GM18861 (cell line): ENCODE results near the gene CDH15.
"Not testable (repeated sequence)": the region's sequence is repeated elsewhere in the genome, so short reads cannot be mapped to it uniquely, and the experiment has no call there.

Experiments used
- ATAC-seq: cut with Tn5 transposase; IDR thresholded peaks from one replicate; pipeline ENCODE4 v1.9.1; 2021; ENCODE audit not compliant: unreplicated experiment

CDH15 gene

DNA sequence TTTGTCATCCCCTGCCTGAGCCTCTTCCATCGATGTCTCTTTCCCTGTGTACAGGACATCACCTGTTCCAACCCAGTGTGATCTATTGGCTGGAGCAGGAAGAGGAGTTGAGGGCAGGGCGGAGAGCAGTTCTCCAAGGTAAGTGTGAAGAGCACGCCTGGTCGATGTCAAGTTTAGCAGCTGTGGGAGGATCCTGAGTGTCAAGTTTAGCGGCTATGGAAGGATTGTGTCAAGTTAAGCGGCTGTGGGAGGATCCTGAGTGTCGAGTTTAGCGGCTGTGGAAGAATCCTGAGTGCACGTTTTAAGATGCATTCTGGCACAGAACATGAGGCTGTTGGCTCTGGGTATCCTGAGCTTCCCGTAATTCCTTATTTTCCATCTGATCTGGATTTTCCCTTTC is 53.1 kb downstream of the CDH15 start:
- ATAC-seq = no peak

DNA sequence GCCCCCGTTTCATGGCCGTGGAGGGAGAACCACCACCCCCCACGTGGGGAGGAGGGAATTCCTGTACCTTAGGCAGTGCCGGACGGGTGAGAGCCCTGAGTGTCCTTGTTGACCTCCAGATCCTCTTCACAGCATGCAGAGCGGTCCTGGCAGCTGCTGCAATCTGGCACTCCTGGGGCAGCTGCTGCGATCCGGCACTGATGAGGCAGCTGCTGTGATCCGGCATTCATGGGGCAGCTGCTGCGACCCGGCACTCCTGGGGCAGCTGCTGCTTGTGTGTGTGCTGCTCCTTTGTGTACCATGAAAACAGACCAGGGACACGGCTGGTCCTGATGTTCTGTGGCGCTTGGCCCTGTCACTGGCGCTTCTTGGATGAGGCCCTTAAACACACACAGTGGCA is 58.7 kb downstream of the CDH15 start:
- ATAC-seq = no peak

DNA sequence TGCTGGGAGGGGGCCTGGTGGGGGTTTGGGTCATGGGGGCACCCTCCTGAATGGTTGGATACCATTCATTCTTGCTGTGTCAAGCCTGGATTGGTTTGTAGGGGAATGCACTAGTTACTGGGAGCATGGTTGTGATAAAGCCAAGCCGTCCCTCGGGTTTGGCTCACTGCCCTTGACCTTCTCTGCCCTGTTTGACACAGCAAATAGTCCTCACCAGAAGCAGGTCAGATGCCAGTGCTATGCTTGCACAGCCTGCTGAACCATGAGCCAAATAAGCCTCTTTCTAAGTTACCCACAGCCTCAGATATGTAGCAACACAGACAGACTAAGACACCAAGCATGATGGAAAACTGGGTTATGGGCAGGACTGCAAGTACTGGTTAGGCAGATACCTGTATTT is 60.6 kb downstream of the CDH15 start:
- ATAC-seq = no peak

DNA sequence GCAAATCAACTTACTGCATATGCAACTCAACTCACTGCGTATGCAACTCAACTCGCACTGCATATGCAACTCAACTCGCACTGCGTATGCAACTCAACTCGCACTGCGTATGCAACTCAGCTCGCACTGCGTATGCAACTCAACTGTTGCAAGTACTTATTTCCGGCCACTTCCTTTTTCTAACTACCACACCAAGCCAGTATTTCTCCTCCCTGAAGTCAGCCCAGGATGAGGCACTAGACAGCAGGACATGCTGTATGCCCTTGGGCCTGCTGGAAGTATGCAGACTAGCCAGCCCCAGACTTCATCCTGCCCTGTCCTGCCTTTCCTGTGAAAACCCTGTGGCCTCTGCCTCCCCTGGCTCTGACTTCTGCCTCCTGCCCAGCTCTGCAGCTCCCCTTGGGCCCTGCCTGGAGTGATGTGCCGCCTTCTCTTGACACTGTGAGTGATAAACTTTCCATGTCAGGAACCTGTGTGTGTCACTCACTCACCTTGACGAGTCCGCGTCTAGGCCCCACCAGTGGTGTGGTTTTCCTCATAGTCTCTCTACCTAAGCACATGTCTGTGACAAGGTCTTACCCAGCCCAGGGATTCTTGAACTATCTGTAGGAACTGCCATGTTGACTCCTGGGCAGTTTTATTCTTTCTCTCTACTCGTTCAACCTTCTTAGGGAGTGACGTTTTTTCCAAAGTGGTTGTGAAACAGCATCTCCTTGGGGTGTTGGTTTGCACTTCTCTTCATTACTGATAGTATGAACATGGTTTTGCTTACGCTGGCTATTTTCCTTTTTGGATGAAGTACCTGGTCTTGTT is 62.3 kb downstream of the CDH15 start:
- no peak for ATAC-seq

DNA sequence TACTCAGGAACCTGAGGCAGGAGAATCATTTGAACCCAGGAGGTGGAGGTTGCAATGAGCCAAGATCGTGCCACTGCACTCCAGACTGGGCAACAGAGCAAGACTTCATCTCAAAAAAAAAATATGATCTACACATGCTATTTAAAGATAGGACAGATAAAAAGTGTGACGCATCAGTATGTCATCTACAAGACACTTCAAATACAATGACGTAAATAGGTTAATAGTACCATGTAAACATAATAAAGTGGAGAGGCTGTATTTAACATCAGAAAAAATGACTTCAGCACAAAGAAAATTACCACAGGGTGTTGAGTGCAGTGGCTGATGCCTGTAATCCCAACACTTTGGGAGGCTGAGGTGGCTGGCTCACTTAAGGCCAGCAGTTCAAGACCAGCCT is 66.2 kb downstream of the CDH15 start:
- ATAC-seq = no peak

DNA sequence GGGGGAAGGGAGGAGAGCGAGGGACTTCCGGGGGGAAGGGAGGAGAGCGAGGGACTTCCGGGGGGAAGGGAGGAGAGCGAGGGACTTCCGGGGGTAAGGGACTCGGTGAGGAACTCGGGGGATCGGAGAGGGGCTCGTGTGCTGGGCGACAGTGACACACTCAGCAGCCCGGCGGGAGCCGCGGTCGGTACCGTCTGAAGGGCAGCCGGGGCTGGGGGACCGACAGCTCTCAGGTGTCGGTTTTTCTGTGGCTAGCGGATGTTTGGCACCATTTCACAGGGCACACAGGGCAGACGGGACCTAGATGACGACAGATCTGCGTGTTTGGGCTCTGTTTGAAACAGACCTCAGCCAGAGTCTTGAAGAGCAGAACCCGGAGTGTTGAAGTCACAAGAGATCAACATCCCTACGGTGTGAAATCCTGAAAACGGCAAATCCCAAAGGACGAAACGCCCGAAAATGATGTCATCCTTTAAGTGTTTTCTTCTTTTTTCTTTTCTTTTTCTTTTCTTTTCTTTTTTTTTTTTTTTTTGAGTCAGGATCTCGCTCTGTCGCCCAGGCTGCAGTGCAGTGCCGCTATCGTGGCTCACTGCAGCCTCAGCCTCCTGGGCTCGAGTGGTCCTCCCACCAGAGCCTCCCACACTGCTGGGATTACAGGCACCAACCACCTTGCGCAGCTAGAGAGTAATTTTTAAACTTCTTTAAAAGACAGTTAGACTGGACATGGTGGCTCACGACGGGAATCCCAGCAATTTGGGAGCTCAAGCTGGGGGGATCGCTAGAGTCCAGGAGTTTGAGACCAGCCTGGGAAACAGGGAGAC is 69.8 kb downstream of the CDH15 start:
- peak; percentile 53 for ATAC-seq

DNA sequence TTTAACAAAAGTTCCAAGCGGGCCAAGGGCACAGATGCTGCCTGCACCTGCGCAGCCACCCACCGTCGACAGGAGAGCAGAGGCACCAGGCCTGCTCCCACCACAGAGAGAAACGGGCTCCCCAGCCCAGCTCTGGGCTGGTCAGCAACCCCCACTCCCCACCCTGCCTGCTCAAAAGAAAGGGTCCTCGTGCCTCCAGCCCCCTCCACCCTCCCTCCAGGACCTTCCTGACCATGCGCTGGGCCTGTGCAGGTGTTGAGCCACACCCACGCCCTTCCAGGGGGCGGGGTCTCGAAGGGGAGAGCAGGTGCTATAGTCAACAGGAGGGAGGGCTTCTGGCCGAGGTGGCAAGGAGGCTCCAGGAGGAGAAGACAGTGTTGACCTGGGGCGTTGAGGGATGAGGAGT is 71.2 kb downstream of the CDH15 start:
- no peak for ATAC-seq

DNA sequence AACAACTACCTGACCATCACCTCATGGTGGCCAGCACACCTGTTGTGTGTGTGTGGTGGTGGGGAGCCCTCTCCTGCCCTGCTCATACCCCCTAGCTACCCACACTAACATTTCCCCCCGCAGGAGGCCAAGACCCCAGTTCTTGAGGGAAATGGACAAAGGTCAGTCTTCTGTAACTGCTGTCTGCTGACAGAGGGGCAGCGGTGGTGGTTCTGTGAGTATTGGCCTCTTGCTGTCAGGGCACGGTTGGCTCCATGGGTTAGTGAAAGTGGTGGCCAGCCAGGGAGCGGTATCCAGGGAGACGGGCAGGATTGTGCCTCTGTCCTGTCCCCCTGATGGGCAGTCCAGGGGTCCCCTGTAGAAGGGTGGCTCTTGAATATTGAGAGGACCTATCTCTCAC is 72.1 kb downstream of the CDH15 start:
- ATAC-seq = no peak

DNA sequence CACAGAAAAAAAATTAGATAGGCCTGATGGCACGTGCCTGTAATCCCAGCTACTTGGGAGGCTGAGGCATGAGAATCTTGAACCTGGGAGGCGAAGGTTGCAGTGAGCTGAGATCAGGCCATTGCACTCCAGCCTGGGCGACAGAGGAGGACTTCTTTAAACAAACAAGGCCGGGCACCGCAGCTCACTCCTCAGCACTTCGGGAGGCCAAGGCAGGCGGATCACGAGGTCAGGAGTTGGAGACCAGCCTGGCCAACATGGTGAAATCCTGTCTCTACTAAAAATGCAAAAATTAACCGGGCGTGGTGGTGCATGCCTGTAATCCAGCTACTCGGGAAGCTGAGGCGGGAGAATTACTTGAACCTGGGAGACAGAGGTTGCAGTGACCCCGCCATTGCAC is 72.7 kb downstream of the CDH15 start:
- ATAC-seq = not testable (repeated sequence)

DNA sequence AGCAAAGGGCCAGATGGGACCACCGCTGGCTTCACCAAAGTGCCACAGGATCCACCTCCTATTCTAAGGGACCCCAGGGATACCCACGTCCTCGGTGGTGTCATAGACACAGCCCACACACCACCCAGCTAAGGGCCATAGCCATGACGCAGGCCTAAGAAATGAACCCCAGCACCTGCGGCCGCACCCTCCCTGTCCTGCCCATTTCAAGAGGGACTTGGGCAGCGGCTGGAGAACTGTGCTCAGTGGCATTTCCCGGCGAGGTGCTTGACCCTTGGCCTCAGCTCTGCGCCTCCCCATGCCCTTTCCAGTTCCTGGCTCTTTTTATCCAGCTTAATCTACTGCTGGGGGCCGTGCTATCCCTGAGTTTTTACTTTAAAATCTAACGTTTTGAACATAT is 73.2 kb downstream of the CDH15 start:
- no peak for ATAC-seq
